Camera-type eye (tissue), 1 donor: ENCODE measurements around the gene TWF1. TPM values are rescaled to one million over a fixed set of nuclear protein-coding genes. Genes with fewer than 3 reads are reported as not detected.

Experiments used
- total RNA-seq: library from RNA; depleted of rRNA; stranded (reverse); fragments of >200 nt; gene quantifications from one replicate; pipeline ENCODE4 v1.2.3, GENCODE V29; 2014

The TWF1 gene
- total RNA-seq = 93.8 TPM

GRCh38 chr12:43805860-43806736 lies at the start of gene TWF1:
TWF1 (minus strand) TSS chr12:43806317; CDS start chr12:43806245, 72 bp downstream.

GRCh38 chr12:43835656-43836474 lies 29.7 kb upstream of the TWF1 start, which contains the start of gene TMEM117:
TMEM117 (plus strand) TSS chr12:43836081.

GRCh38 chr12:43758728-43759563 lies 47.2 kb downstream of the TWF1 start, which contains the start of the genes IRAK4 and PUS7L:
IRAK4 (plus strand) TSS chr12:43758951; CDS start chr12:43768112, 9,161 bp downstream.
PUS7L (minus strand) TSS chr12:43758790; CDS start chr12:43755245, 3,545 bp downstream.

Other genes starting within 250 kb of the TWF1 start
- 35.8 TPM for gene PUS7L, start 47.5 kb downstream of the TWF1 start, total RNA-seq
- gene IRAK4, start 47.4 kb downstream of the TWF1 start, total RNA-seq = 25.1 TPM
- 34.4 TPM for gene TMEM117, start 29.8 kb upstream of the TWF1 start, total RNA-seq